Fibroblast of villous mesenchyme (primary cell): Measurements from ENCODE around the gene NCR2. TPM values are rescaled to one million over a fixed set of nuclear protein-coding genes. Genes with fewer than 3 reads are reported as not detected.

Experiments used
- DNase-seq: peaks from one replicate; pipeline ENCODE4 v3.0.0-alpha.2; 2010; ENCODE audit warnings: low read depth
- H3K4me3 ChIP-seq: 2 replicates; pipeline ENCODE4 v1.5.1; 2011; ENCODE audit warnings: low read depth, mild to moderate bottlenecking, low read length
- small RNA-seq: library from RNA; depleted of rRNA; stranded (forward); fragments of <200 nt; gene quantifications from one replicate; pipeline ENCODE3, GENCODE V24; 2012
- total RNA-seq: library from RNA; depleted of rRNA; stranded (reverse); fragments of >200 nt; gene quantifications from 2 replicates; pipeline ENCODE4 v1.2.3, GENCODE V29; 2012
- TF ChIP-seq, protein P1 (sequence below): IDR thresholded peaks from 2 replicates; pipeline ENCODE4 v1.5.1; 2012; ENCODE audit warnings: low read depth, mild to moderate bottlenecking, low read length; ENCODE audit not compliant: insufficient read depth

Gene NCR2
- total RNA-seq, 1 donor: not detected

DNA sequence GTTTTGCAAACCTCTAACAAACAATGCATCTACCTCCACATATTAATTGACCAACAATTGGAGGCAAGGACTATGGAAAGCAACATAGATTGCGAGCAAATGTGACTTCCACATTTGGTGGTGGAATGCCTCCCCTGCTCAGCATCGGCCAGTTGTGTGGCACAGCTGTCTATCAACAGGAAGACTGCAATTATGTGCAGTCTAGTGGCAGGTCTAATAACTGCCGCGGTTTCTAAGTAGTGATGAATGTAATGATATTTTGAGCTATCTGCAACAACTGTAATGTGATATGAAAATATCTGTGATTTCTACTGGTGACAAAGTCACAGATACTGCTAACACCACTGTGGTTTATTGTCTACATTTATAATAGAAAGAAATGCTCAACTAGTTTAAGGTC, 56.8 kb downstream of the NCR2 start:
- TF ChIP-seq, protein P1, sequence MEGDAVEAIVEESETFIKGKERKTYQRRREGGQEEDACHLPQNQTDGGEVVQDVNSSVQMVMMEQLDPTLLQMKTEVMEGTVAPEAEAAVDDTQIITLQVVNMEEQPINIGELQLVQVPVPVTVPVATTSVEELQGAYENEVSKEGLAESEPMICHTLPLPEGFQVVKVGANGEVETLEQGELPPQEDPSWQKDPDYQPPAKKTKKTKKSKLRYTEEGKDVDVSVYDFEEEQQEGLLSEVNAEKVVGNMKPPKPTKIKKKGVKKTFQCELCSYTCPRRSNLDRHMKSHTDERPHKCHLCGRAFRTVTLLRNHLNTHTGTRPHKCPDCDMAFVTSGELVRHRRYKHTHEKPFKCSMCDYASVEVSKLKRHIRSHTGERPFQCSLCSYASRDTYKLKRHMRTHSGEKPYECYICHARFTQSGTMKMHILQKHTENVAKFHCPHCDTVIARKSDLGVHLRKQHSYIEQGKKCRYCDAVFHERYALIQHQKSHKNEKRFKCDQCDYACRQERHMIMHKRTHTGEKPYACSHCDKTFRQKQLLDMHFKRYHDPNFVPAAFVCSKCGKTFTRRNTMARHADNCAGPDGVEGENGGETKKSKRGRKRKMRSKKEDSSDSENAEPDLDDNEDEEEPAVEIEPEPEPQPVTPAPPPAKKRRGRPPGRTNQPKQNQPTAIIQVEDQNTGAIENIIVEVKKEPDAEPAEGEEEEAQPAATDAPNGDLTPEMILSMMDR: no peak
- no peak overlapping the region for H3K4me3 ChIP-seq
- no peak for DNase-seq

DNA sequence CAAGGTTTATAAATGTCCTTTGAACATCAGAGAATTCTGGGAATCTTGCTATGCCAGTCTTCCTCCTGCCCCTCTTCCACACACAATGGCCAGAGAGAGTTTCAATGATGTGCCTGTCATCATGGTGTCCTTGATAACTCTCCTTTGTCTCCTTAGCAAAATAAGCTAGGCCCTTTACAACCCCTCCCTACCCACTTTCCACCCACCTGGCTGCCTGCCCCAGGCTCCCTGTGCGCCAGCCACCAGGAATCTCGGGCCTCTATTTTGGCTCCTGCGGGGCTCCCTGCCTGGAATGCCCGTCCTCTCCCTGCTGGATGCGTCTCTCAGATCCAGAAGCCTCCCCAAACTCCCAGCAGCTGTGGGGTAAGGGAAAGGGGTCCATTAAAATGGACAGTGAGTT, 60.9 kb downstream of the NCR2 start:
- no peak for DNase-seq
- TF ChIP-seq, protein P1: no peak
- no peak overlapping the region for H3K4me3 ChIP-seq

DNA sequence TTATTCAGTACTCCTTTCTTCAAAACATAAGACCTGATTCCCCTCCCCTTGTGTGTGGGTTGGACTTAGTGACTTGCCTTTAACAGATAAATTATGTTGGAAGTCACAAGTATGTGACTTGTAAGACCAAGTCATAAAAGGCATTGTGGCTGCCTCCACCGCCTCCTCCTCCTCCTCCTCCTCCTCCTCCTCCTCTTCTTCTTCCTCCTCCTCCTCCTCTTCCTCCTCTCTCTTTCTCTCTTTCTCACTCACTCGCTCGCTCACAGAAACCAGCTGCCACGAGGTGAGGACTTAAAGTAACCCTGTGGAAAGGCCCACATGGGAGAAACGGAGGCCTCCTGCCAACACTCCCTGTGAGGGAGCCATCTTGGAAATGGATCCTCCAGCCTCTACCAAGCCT, 64.0 kb downstream of the NCR2 start:
- DNase-seq: no peak
- H3K4me3 ChIP-seq: no peak overlapping the region
- TF ChIP-seq, protein P1: no peak

Small RNAs within 50 kb of the gene (small RNA-seq; reads per million reads assigned to genes)
- not detected for gene RNU6-643P

Other genes starting within 250 kb of the NCR2 start
- not detected in 2 replicates for gene TREML1, start 181.3 kb upstream of the NCR2 start, total RNA-seq
- gene TREM2, start 172.5 kb upstream of the NCR2 start, total RNA-seq: not detected in 2 replicates
- not detected in 2 replicates for gene TREML2, start 134.5 kb upstream of the NCR2 start, total RNA-seq
- gene TREML4, start 107.3 kb upstream of the NCR2 start, total RNA-seq: not detected in 2 replicates
- not detected in 2 replicates for gene TREM1, start 48.9 kb upstream of the NCR2 start, total RNA-seq
- 2.2 and 4.5 TPM in 2 replicates for gene FOXP4, start 210.8 kb downstream of the NCR2 start, total RNA-seq